Adrenal gland (tissue), 12 donors: ENCODE data around the gene ACACB. TPM values are rescaled to one million over a fixed set of nuclear protein-coding genes. Genes with fewer than 3 reads are reported as not detected.

Experiments used
- DNase-seq, 7 donors: peaks; one replicate each; pipeline ENCODE4 v3.0.0-alpha.2; 2019 to 2020
- H3K27ac ChIP-seq, 5 donors: fragments of 200-600 bp; sonication (generic) in 4 of 5; 1 replicate in 3 of 5; 2 replicates in 2 of 5; pipeline versions ENCODE4 v1.5.1 to v1.8.0; 2016 to 2020; ENCODE audit warnings: mild to moderate bottlenecking in 1 of 5
- H3K27me3 ChIP-seq: fragments of 200-600 bp; 2 replicates; pipeline ENCODE4 v1.8.0; 2021
- H3K36me3 ChIP-seq, 2 donors: fragments of 200-600 bp; replicated peaks in 1 of 2; 1 replicate in 1 of 2; 2 replicates in 1 of 2; pipeline versions ENCODE4 v1.5.1 to v1.8.0; 2018 to 2022
- H3K4me1 ChIP-seq, 2 donors: fragments of 200-600 bp; replicated peaks in 1 of 2; 1 replicate in 1 of 2; 2 replicates in 1 of 2; pipeline versions ENCODE4 v1.5.1 to v1.8.0; 2018 to 2021
- H3K4me3 ChIP-seq, 4 donors: fragments of 200-600 bp; sonication (generic) in 3 of 4; one replicate each; pipeline ENCODE4 v1.5.1; 2016 to 2018
- H3K9me3 ChIP-seq, 3 donors: fragments of 200-600 bp; sonication (generic) in 1 of 3; replicated peaks in 1 of 3; 1 replicate in 2 of 3; 2 replicates in 1 of 3; pipeline versions ENCODE4 v1.5.1 to v1.8.0; 2016 to 2021
- POLR2A ChIP-seq, 2 donors: fragments of 450-650 bp; IDR thresholded peaks; one replicate each; pipeline ENCODE4 v1.6.1; 2017; ENCODE audit warnings: antibody characterized with exemption in 2 of 2, mild to moderate bottlenecking in 2 of 2, moderate library complexity in 1 of 2
- WGBS, 4 donors: extraction: QIAGEN DNeasy Blood & Tissue Kit in 2 of 4; methylation state at CpG; one replicate each; pipeline versions ENCODE4 v1.1.5 to v1.1.7; 2013 to 2017; 5-methylcytosine and 5-hydroxymethylcytosine counted together
- intact Hi-C, 2 donors: fragments of 100-400 bp; cut with DNase I; formaldehyde crosslinking; loops; one replicate each; pipeline versions ENCODE4 v1.14.1 to v1.15.0; 2022 to 2023
- polyA plus RNA-seq, 3 donors: library from polyadenylated mRNA; stranded (reverse); fragments of 200-250 nt in 2 of 3; fragments of 350-450 nt in 1 of 3; fragmentation: Illumina TruSeq in 1 of 3; extraction: RNeasy Lipid Tissue Mini Kit (QIAGEN cat#74804) in 1 of 3; gene quantifications; one replicate each; pipeline ENCODE4 v1.2.3, GENCODE V29; 2013 to 2014
- total RNA-seq, 9 donors: library from RNA; depleted of rRNA in 4 of 9; stranded (reverse); fragments of >200 nt in 4 of 9; fragments of 120-200 nt in 1 of 9; fragmentation: NEBNext Ultra II Directional in 1 of 9; extraction: Animal tissue kit (Norgen Biotek cat#: 25700) in 1 of 9; gene quantifications; one replicate each; pipeline versions ENCODE4 v1.1.0 to v1.2.4, GENCODE V29; 2013 to 2023
- TF ChIP-seq, protein P1 (sequence below), 6 experiments: fragments of 450-650 bp in 4 of 6; fragments of 200-600 bp in 2 of 6; sonication (generic) in 1 of 6; IDR thresholded peaks; 1 replicate in 5 of 6; 2 replicates in 1 of 6; pipeline versions ENCODE4 v1.5.1 to v1.8.0; 2016 to 2021; ENCODE audit warnings: antibody characterized with exemption in 6 of 6, mild to moderate bottlenecking in 2 of 6, moderate library complexity in 1 of 6
- donor health status: healthy with polysubstance abuse.
- donor health status: Bipolar disorder and iron deficiency.
- donor health status: DM: yes; HTN: yes; CAD: no.
- donor health status: DM: no; HTN: no; CAD: no.
- donor health status: DM: no; HTN: no; CAD: no.
- donor health status: DM: yes; HTN: yes; CAD: no.

Gene ACACB
- total and polyA plus RNA-seq, 12 donors, result 35.5 to 143 (median 65.7) TPM

GRCh38 chr12:109120095-109120494 lies 3.7 kb downstream of the ACACB start:
- Histone ChIP-seq H3K27me3 (no peaks in the 10 kb centered on the region), H3K4me3 (no peak overlapping the region), H3K27ac (peak overlapping the region in 2 of 5 donors; percentile 14 to 32), H3K4me1 (peaks cover 41 to 51% of the 10 kb centered on the region in 2 donors), H3K9me3 (no peaks in the 10 kb centered on the region), H3K36me3 (no peaks in the 10 kb centered on the region)
- 62 to 70% (median 65%) methylated on average over 2 of the region's 2 CpGs for WGBS, 4 donors
- TF ChIP-seq, protein P1, sequence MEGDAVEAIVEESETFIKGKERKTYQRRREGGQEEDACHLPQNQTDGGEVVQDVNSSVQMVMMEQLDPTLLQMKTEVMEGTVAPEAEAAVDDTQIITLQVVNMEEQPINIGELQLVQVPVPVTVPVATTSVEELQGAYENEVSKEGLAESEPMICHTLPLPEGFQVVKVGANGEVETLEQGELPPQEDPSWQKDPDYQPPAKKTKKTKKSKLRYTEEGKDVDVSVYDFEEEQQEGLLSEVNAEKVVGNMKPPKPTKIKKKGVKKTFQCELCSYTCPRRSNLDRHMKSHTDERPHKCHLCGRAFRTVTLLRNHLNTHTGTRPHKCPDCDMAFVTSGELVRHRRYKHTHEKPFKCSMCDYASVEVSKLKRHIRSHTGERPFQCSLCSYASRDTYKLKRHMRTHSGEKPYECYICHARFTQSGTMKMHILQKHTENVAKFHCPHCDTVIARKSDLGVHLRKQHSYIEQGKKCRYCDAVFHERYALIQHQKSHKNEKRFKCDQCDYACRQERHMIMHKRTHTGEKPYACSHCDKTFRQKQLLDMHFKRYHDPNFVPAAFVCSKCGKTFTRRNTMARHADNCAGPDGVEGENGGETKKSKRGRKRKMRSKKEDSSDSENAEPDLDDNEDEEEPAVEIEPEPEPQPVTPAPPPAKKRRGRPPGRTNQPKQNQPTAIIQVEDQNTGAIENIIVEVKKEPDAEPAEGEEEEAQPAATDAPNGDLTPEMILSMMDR (IDR thresholded peaks at IDR 0.05), result no peak
- no peak for TF ChIP-seq POLR2A (IDR thresholded peaks at IDR 0.05)
- no peak for DNase-seq
- intact Hi-C loops, result no loop called here

DNA sequence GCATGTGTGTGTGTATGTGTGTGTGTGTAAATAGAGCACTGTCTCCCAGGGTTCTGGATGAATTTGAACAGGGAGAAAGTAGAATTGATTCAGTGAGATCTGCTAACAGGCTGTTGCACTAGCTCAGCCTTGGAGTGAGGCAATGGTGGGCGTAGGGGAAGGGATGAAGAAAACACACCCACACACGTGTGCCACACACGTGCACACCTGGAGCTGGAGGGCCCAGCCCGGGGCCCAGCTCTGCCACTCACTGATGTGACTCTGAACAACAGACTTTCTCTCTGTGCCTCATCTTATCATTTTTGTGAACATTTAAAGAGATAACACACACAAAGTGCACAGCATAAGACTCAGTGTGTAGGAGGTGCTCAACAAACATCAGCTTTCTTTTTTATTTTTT lies 4.2 kb downstream of the ACACB start:
- no peak for DNase-seq
- TF ChIP-seq, protein P1 (IDR thresholded peaks at IDR 0.05), result no peak
- no peak for TF ChIP-seq POLR2A (IDR thresholded peaks at IDR 0.05)
- Histone ChIP-seq H3K36me3 (no peaks in the 10 kb centered on the region), H3K9me3 (no peaks in the 10 kb centered on the region), H3K27ac (peak overlapping the region in 1 of 5 donors; percentile 14), H3K4me3 (no peak overlapping the region), H3K4me1 (peaks cover 36 to 46% of the 10 kb centered on the region in 2 donors), H3K27me3 (no peaks in the 10 kb centered on the region)
- WGBS, 4 donors, result 63 to 74% (median 67%) methylated on average over 3 to 4 of the region's 4 CpGs
- intact Hi-C loops, result no loop called here

- TF ChIP-seq, protein P1 (IDR thresholded peaks at IDR 0.05), result no peak
- no peak for TF ChIP-seq POLR2A (IDR thresholded peaks at IDR 0.05)
- H3K27ac ChIP-seq, result no peak overlapping the region
- H3K4me3 ChIP-seq, result no peak overlapping the region
- no peaks in the 10 kb centered on the region for H3K36me3 ChIP-seq
- no peaks in the 10 kb centered on the region for H3K9me3 ChIP-seq
- no peaks in the 10 kb centered on the region for H3K27me3 ChIP-seq
- WGBS, 4 donors, result 84 to 97% (median 94%) methylated on average over 2 to 3 of the region's 3 CpGs
- DNase-seq, result no peak
- intact Hi-C loops, result no loop called here
- peaks cover 28 to 38% of the 10 kb centered on the region in 2 donors for H3K4me1 ChIP-seq
These were observed 5.0 kb downstream of the ACACB start for GRCh38 chr12:109121346-109121880.

- Histone ChIP-seq H3K4me3 (no peak overlapping the region), H3K4me1 (peaks cover 1 to 5% of the 10 kb centered on the region in 2 donors), H3K9me3 (no peaks in the 10 kb centered on the region), H3K36me3 (no peaks in the 10 kb centered on the region), H3K27ac (no peak overlapping the region), H3K27me3 (no peaks in the 10 kb centered on the region)
- TF ChIP-seq, protein P1 (IDR thresholded peaks at IDR 0.05), result no peak
- intact Hi-C loops, result no loop called here
- DNase-seq, result peak in 1 of 7 donors; percentile 37
- 85 to 88% (median 86%) methylated on average over 11 to 12 of the region's 12 CpGs for WGBS, 4 donors
These were observed 8.7 kb downstream of the ACACB start for GRCh38 chr12:109124878-109125648.
